Embryonic facial prominence (tissue), 1 donor: ENCODE results near the gene ETNK1.

Experiments
- DNase-seq: peaks from one replicate; pipeline ENCODE4 v3.0.0-alpha.2; 2016; ENCODE audit errors: extremely low spot score

Gene ETNK1

GRCh38 chr12:22635812-22636211 lies 10.8 kb downstream of the ETNK1 start:
- no peak for DNase-seq

DNA sequence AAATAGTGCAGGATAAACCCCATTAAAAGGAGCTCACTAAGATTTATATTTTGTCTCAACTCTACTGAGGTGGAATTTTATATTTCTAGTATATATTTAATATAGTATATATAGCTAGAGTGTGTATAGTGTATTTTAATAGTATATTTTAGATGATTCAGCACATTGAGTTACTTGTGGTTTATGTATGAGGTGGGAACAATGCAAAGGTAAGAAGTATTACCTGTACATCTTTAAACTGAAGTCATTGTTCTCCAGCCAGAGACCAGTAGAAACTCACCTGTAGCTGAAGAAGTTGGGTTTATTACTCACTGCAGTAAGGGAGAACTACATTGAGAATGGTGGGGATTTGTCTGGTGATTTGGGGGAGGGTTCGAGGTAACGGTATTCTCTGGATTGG lies 15.9 kb downstream of the ETNK1 start:
- DNase-seq, result no peak

DNA sequence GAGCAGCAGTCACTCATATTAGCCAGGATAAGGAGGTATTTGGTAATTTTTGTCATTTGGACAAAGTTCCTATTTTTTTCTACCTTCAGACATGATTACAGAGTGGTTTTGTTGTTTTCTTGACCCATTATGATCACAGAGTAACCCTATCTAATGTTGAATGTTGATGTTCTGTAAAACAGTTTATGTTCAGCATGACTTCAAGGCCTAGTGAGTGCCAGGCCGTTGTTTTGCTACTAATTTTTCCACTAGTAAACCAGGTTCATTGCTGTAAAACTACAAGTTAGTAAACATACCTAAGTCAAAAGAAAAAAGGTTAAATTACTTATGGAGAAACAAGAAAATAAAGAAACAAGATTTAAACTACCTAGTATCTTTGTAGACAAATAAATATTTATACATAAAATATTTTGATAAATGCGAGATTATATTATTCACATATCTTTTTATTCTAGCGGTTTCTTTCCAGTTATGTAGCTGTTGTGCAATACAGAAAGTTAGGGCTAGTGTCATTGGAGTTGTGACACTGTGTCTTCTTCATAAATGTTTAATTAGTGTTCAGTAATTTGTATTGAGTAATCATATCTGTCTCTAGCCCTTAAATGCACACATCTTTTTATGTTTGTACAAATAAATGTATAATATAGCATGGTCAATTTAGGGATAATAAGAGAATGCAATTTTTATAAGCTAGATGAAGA lies 16.5 kb downstream of the ETNK1 start:
- DNase-seq, result no peak

DNA sequence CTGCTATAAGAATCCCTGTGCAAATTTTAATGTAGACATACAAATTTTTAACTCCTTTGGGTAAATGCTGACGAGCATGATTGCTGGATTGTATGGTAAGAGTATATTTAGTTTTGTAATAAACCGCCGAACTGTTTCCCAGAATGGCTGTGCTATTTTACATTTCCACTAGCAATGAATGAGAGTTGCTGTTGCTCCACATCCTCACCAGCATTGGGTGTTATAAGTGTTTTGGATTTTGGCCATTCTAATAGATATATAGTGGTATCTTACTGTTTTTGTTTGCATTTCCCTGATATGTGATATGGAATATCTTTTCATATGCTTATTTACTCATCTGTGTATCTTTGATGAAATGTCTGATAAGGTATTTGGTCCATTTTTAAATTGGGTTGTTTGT lies 23.7 kb downstream of the ETNK1 start:
- DNase-seq, result no peak

GRCh38 chr12:22653075-22653474 lies 28.1 kb downstream of the ETNK1 start:
- no peak for DNase-seq

DNA sequence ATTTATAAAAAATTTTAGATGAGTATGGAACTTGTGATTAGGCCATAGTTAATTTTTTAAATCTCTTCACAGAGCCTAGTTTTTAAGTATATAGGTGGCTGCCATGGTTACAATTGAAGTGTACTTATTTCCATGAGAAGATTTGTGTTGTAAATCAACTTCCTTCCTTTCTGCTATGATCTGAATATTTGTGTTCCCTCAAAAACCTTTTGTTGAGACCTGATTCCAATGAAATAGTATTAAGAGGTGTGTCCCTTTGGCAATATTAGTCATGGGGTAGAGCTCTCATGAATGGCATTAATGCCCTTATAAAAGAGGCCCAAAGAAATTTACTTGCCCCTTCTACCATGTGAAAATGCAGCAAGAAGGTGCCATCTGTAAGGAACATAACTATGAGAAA lies 28.8 kb downstream of the ETNK1 start:
- DNase-seq, result no peak

- no peak for DNase-seq
Observed at GRCh38 chr12:22656376-22656775, 31.4 kb downstream of the ETNK1 start.

DNA sequence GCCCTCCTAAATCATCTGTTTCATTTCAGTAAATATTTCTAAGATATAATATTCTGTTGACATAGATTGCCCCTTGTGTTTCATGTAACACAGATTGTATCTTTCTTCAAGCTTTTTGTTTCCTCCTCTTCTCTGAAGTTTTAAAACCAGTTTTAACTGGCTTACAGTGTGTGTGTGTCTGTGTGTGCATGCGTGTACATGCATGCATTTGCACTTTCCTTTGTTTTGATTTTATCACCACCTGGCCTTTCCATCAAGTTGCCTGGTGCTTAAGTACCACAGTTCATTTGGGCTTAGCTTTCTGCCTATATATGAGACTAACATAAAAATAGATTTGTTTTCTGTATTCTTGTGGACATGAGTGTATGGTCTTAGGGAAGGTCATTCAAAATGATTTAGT lies 31.9 kb downstream of the ETNK1 start:
- DNase-seq, result no peak

DNA sequence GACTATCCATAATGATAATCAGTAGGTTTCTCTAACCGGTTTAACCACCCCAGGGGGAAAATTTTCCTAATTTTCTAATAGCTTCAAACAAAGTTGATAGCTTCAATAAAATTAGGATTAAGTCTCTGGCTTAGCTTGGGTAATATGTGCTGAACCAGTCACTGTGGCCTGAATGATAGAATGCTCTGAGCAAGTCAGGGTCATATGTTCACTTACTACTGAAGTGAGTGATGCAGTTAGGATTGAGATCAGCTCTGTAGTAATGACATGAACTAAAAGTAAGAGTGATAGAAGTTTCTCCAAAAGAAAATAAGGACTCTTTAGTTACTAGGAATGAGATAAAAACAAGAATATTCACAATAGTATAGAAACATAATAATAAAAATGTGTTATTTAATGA lies 32.6 kb downstream of the ETNK1 start:
- no peak for DNase-seq

DNA sequence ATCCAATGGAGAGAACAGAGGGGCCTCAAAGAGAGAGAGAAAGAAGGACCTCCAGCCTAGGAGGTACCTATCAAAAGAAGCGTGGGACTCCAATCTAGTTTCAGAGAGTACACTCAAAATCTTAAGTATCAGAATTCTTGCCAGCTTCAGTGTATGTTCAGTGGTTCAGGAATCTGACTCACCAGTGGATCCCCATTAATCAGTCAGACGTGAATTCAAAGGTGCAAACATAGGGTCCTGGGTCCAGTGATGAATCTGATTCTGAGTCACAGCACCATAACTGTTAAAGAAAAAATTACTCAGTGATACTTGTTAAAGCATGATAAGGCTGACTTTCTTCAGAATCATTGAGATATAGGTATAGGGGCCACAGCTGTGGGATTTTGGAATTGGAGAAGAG lies 33.2 kb downstream of the ETNK1 start:
- no peak for DNase-seq

- DNase-seq, result no peak
Observed at GRCh38 chr12:22662356-22662755, 37.4 kb downstream of the ETNK1 start.

DNA sequence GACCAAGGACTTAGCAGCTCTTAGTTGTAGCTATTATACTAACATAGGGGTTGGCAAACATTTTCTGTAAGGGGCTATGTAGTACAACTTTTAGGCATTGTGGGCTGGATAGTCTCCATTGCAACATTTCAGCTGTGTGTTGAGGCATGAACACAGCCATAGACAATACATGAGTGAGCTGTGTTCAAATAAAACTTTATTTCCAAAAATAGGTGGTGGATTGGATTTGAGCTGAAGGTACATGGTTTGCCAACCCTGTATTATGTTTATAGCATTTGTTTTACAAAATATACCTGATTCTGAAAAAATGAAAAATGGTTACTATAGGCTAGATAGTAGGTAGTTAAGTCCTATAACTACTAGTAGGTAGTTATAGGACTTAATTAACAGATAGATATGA lies 40.5 kb downstream of the ETNK1 start:
- DNase-seq, result no peak

- no peak for DNase-seq
Observed at GRCh38 chr12:22667122-22667521, 42.2 kb downstream of the ETNK1 start.

DNA sequence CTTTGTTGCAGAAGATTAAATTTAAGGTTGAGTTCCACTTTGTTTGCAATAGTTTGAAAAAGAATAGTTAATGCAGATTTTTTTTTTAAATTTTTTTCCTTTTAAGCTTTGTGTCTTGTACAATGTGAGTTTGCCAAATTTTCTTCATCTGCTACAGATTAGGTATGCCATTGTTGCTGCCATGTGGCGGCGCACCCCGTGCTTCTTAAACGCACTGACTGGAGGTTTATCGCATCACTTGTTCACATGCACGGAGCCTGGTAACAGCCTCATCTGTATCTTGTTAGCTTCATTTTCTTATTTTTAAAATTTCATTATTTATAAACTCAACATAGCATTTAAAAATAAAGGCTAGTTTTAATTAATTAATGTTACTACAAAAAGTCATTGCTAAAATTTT lies 43.5 kb downstream of the ETNK1 start:
- no peak for DNase-seq

- DNase-seq, result no peak
Observed at GRCh38 chr12:22670762-22671161, 45.8 kb downstream of the ETNK1 start.

DNA sequence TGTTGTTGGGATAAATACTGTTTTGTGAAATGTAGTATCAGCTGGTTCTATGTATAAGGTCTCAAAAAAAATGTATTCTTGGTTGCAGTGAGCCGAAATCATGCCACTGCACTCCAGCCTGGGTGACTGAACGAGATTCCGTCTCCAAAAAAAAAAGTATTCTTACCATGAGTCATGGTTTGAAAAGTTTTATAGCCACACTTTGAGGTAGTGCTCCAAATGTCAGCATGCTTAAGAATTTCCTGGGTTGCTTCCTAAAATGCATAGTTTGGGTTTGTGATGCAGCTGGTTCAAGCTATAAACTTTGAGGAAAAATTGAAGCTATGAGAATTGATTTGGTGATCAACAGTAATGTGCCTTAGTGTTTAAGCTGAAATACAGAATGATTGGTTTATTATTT lies 48.0 kb downstream of the ETNK1 start:
- DNase-seq, result no peak

GRCh38 chr12:22677781-22678574 lies 53.0 kb downstream of the ETNK1 start:
- no peak for DNase-seq

GRCh38 chr12:22682663-22683062 lies 57.7 kb downstream of the ETNK1 start:
- no peak for DNase-seq

- no peak for DNase-seq
Observed at GRCh38 chr12:22683131-22683530, 58.2 kb downstream of the ETNK1 start.

GRCh38 chr12:22684140-22685118 lies 59.5 kb downstream of the ETNK1 start:
- peak; percentile 19 for DNase-seq

GRCh38 chr12:22686193-22686592 lies 61.2 kb downstream of the ETNK1 start:
- DNase-seq, result no peak

DNA sequence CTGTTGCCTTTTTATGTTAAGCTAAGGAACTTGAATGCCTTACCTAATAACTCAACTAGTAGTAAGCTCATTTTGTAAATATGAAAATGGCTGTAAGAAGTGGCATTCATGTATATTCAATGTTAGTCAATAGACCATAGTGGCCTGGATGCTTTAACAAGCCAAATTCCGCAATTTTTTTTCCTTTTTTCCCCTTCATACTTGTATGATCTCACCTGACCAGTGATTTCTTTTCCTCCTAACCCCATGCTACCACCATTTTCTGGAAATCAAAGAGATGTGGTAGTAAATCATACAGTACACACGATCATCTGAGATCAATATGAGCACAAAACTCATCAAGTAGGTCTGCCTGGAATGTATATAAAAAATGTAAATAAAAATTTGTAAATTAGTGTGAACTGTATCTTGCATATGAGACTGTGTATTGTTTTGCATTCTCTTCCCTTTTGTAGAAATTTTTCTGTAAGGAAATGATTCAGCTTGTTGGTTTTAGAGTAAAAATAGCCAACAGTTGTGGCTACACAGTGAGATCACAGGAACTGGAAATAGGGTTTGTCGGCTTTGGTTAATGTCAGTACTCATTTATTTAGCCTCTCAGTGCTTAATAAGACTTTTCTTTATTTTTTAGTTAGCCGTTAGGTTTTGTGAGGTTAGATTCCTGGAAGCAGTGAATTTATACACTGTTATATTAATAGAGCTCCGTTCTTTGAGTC lies 62.5 kb downstream of the ETNK1 start:
- DNase-seq, result no peak
